Measurements from ENCODE around the gene CIPC. TPM values are rescaled to one million over a fixed set of nuclear protein-coding genes. Genes with fewer than 3 reads are reported as not detected.

CIPC gene
- total RNA-seq, 1 experiment from 2014 or later, result 8.8 TPM

DNA sequence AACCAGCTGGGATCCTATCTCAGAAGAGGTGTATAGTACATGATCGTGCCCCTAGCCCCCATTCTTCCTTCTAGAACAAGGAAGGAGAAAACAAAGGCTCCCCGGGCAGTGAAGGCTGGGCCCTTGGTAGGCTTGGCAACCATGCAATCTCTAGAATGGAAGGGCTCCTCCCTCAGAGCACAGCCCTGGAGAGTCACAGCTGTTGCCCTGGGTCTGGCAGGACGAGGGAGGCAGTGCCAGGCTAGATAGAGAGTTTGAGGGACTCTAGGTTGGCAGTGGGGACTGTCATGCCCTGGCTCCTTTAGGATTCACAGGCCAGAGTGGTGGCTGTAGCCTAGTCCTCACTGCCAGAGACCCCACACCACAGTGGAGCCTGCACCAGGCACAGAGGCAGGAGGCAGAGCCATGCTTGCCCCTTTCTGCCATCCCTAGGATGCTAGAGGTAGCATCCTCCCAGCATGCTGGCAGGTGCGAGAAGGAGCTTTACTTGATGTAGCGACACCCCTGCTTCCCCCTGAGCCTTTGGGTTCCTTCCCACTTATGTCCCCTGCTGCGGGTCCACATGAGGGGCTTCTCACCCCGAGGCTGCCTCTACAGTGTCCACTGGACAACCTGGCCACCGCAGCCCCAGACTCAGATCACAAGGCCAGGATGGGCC is 33.4 kb upstream of the CIPC start:
- H3K27ac ChIP-seq, result no peak overlapping the region
- H3K27me3 ChIP-seq (replicated peaks), result no peaks in the 10 kb centered on the region
- no peaks in the 10 kb centered on the region for H3K9me3 ChIP-seq (replicated peaks)
- H3K4me3 ChIP-seq, result no peak overlapping the region
- H3K36me3 ChIP-seq, result no peaks in the 10 kb centered on the region
- no peak for DNase-seq (ENCODE audit: low read depth in 1 of 2, low spot score in 2 of 2)
- peaks cover 2% of the 10 kb centered on the region for H3K4me1 ChIP-seq (replicated peaks)

DNA sequence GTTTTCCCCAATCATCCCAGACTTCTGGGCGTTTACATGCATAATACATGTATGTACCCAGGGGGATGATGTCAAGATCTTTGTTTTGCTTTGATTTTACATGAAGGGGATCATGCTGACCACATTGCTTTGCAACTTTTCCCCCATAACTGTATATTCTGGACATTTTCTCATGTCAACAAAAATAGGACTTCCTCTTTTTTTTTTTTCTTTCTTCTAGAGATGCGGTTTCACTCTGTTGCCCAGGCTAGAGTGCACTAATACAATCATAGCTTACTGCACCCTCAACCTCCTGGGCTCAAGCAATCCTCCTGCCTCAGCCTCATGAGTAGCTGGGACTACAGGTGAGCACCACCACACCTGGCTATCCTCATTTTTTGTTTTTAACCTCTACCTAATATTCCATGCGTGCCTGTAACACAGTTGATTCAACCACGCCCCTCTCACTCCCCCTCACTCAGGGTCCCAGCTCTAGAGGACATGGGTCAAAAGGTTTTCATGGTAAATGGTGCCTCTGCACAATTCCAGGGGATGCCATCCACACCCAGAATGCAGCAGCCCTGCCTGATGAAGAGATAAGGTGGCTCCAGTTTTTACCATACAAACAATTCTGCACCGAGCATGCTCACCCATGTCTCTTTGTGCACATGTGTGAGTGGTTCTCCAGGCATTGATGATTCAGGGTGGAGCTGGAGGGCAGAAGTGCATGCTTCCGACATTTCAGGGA is 32.0 kb upstream of the CIPC start:
- H3K4me1 ChIP-seq (replicated peaks), result no peaks in the 10 kb centered on the region
- no peak for DNase-seq (ENCODE audit: low read depth in 1 of 2, low spot score in 2 of 2)
- H3K27me3 ChIP-seq (replicated peaks), result no peaks in the 10 kb centered on the region
- no peak overlapping the region for H3K4me3 ChIP-seq
- H3K36me3 ChIP-seq, result no peaks in the 10 kb centered on the region
- H3K27ac ChIP-seq, result no peak overlapping the region
- no peaks in the 10 kb centered on the region for H3K9me3 ChIP-seq (replicated peaks)

DNA sequence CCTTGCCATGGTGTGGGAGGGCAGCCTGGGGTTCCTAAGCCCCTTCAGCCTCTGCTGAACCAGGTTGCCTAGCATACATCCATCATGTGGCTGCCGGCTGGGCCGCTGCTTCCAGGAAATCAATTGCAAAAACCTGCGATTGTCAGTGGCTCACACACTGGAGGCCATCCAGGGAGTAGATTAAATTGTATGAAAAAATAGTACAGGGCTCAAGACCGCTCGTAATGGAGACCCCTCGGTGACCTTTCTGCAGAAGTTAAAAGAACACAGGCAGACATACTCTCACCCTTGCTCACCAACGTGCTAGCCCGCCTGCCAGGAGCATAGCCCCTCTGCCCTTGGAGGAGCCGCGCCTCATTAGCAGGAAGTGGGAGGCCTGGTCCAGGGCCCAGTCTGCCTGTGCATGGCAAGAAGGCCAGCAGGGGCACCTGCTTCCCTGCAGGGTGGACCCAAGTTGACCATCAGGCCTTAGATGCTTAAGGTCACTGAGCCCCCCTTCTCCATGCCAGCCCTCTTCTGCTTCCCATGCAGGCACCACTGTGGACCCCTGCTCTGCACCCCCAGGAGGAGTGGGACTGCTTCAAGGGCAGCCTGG is 31.4 kb upstream of the CIPC start:
- H3K4me1 ChIP-seq (replicated peaks), result no peaks in the 10 kb centered on the region
- no peaks in the 10 kb centered on the region for H3K36me3 ChIP-seq
- H3K27ac ChIP-seq, result no peak overlapping the region
- H3K4me3 ChIP-seq, result no peak overlapping the region
- no peak for DNase-seq (ENCODE audit: low read depth in 1 of 2, low spot score in 2 of 2)
- H3K27me3 ChIP-seq (replicated peaks), result no peaks in the 10 kb centered on the region
- H3K9me3 ChIP-seq (replicated peaks), result no peaks in the 10 kb centered on the region

DNA sequence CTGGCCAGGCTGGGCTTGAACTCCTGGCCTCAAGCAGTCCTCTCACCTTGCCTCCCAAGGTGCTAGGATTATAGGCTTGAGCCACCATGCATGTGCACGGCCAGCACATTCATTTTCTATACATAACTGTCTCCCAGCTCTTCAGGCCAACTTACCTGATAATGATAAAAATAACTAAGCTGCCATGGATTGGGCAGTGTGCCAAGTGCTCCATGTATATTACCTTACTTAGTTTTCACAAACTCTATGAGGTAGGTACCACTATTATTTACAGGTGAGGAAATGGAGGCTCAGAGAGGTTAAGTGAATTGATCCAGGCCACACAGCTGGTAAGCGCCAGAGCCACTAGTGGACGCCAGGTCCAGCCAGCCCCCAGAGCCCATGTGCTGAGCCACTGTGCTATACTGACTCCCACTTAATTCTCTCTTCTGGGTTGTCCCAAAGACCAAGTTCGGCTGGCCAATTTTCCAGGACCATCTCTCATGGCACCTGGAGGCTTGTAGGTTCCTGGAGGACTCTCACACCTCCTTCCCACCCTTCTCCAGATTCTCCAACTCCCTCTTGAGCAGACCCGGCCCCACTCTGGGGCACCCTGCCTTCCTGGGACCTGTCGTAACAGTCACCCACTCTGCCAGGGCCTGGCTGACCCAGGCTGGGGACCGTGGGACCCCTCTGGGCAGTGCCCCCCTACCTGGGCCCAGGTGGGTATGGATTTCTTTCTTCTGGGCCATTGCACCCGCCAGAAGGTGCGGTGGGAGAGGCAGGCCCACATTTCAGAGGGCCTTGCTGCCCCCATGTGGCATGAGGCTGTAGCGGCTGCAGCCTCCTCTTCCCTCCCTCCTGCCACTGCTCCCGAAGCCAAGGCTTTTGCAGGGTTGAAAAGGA is 30.2 kb upstream of the CIPC start:
- Histone ChIP-seq H3K4me1 (replicated peaks) (no peaks in the 10 kb centered on the region), H3K9me3 (replicated peaks) (no peaks in the 10 kb centered on the region), H3K4me3 (no peak overlapping the region), H3K27me3 (replicated peaks) (no peaks in the 10 kb centered on the region), H3K27ac (no peak overlapping the region), H3K36me3 (no peaks in the 10 kb centered on the region)
- DNase-seq (ENCODE audit: low read depth in 1 of 2, low spot score in 2 of 2), result peak; percentile 53 to 66

DNA sequence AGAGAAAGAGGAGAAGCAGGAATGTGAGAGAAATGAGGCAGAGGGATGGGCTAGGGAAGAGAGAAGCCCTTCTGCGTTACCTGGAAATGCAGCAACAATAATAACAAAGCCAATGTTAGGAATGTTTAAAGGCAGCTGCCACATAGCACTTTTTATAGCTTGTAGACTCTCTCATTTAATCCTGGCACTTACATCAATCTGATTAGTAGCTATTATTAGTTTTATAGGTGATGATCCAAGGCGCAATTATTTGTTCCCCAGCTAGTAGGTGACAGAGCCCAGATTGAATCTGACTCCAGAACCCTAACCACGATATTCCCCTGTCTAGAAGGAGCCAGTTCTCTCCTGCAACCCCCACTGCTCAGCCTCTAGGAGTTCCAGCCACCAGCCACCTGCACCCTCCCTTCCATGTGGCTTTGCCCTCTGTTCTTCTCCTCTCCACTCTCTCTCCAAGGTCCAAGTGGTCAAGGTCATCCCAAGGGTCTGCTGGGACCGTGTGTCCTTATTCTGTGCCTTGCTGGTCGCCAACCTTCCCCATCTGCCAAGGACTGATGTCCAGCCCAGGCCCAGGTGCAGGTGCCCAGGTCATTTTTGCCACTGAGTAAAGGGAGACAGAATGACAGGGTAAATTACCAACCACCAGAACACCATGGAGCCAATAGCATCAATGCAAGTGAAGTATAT is 29.4 kb upstream of the CIPC start:
- DNase-seq (ENCODE audit: low read depth in 1 of 2, low spot score in 2 of 2), result no peak
- no peaks in the 10 kb centered on the region for H3K27me3 ChIP-seq (replicated peaks)
- no peaks in the 10 kb centered on the region for H3K36me3 ChIP-seq
- no peak overlapping the region for H3K4me3 ChIP-seq
- no peaks in the 10 kb centered on the region for H3K4me1 ChIP-seq (replicated peaks)
- H3K27ac ChIP-seq, result no peak overlapping the region
- no peaks in the 10 kb centered on the region for H3K9me3 ChIP-seq (replicated peaks)

DNA sequence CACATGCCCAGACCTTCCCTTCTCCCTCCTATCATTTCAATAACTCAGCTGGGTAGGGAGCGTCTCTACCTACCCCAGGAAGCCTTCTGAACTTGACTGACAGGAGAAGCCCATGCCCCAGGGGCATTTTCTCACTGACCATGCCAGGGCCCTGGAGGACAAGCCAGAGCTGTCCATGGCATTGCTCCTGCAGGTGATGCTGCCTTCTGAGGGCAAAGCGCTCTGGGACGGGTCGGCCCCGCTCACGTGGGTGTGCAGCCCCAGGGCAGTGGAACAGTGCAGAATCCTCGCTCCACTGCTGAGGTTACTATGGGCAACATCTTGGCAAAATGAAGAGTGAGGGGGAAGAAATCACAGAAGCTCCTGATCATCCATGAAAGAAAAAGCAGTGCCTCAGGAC is 28.5 kb upstream of the CIPC start:
- Histone ChIP-seq H3K4me3 (no peak overlapping the region), H3K9me3 (replicated peaks) (no peaks in the 10 kb centered on the region), H3K27ac (no peak overlapping the region), H3K36me3 (no peaks in the 10 kb centered on the region), H3K27me3 (replicated peaks) (no peaks in the 10 kb centered on the region), H3K4me1 (replicated peaks) (no peaks in the 10 kb centered on the region)
- no peak for DNase-seq (ENCODE audit: low read depth in 1 of 2, low spot score in 2 of 2)

DNA sequence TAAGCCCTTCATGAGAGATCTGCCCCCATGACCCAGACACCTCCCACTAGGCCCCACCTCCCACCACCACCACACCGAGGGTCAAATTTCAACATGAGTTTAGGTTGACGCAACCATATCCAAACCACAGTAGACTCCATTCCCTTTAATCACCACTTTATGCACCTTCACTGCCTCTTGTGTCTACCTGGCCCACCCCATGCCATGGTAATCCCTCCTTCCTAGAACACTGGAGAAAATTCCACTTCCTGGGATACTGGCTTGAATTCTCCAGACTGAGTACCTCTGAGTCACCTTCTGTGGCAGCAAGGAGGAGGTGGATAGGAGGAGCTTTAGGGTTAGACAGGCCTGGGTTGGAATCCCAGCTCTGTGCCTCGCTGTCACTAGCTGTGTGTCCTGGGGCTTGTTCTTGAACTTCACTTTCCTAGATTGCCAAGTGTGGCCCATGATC is 26.1 kb upstream of the CIPC start:
- no peak overlapping the region for H3K27ac ChIP-seq
- H3K9me3 ChIP-seq (replicated peaks), result no peaks in the 10 kb centered on the region
- DNase-seq (ENCODE audit: low read depth in 1 of 2, low spot score in 2 of 2), result no peak
- H3K4me3 ChIP-seq, result no peak overlapping the region
- no peaks in the 10 kb centered on the region for H3K36me3 ChIP-seq
- no peaks in the 10 kb centered on the region for H3K4me1 ChIP-seq (replicated peaks)
- H3K27me3 ChIP-seq (replicated peaks), result no peaks in the 10 kb centered on the region

DNA sequence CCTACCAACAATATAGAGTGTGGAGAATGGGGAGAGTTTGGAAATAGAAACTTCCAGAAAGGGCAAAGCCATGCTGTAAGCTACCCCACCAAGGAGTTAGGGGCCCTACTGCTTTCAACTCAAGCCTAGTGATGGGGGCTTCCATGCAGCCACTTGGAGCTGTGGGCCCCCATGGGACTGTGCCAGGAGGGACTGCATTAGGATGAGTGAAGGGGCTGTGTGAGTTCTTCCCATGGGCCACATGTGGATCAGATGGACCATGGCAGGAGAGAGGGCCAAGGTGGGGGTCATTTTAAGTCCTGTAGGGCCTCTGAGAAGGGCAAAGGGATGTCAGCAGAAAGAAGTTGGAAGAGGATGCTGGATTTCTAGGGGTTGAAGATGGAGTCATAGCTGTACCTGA is 23.1 kb upstream of the CIPC start:
- Histone ChIP-seq H3K36me3 (no peaks in the 10 kb centered on the region), H3K4me3 (no peak overlapping the region), H3K27ac (no peak overlapping the region), H3K27me3 (replicated peaks) (no peaks in the 10 kb centered on the region), H3K4me1 (replicated peaks) (no peaks in the 10 kb centered on the region), H3K9me3 (replicated peaks) (no peaks in the 10 kb centered on the region)
- DNase-seq (ENCODE audit: low read depth in 1 of 2, low spot score in 2 of 2), result no peak

DNA sequence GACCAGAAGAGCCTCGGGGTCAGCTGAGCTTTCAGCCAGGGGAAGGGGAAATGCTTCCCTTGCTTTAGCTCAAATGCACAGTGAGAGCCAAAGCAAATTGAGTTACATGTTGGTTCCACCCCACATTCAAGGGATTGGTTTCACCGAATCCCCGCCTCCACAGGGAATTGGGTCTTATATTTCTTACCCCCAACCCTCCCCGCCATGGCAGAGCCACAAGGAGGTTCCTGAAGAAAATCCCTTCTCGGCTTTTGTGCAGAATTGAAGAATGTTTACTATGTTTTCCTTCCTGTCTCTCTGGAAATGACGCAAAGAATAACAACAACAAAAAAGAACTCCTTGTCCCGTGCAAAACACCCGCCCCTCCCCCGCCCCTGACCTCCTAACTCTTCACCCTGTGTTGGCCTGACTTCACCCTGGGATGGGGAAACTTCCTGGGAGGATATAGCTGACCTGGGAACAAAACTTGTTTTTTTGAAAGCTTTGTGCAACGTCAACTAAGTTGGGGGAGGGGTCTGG is 21.9 kb upstream of the CIPC start:
- no peaks in the 10 kb centered on the region for H3K9me3 ChIP-seq (replicated peaks)
- H3K4me1 ChIP-seq (replicated peaks), result no peaks in the 10 kb centered on the region
- H3K27ac ChIP-seq, result no peak overlapping the region
- H3K36me3 ChIP-seq, result no peaks in the 10 kb centered on the region
- H3K4me3 ChIP-seq, result no peak overlapping the region
- DNase-seq (ENCODE audit: low read depth in 1 of 2, low spot score in 2 of 2), result no peak
- no peaks in the 10 kb centered on the region for H3K27me3 ChIP-seq (replicated peaks)

DNA sequence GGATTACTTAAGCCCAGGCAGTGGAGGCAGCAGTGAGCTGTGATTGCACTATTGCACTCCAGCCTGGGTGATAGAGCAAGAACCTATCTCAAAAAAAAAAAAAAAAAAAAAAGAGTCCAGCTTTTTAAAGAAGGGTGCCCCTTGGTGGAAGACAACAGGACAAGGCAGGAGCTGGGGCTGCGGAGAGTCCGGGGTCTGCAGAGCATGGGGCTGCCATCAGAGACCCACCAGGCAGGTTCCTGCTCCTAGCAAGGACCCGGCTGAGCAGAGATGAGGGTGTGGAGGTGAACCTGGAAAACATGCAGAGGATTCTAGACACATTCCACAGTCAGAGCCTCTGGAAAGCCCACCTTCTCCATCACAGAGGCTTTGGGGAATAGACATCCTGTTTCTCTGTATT is 21.0 kb upstream of the CIPC start:
- DNase-seq (ENCODE audit: low read depth in 1 of 2, low spot score in 2 of 2), result no peak
- no peaks in the 10 kb centered on the region for H3K9me3 ChIP-seq (replicated peaks)
- no peaks in the 10 kb centered on the region for H3K4me1 ChIP-seq (replicated peaks)
- no peak overlapping the region for H3K4me3 ChIP-seq
- no peak overlapping the region for H3K27ac ChIP-seq
- H3K36me3 ChIP-seq, result no peaks in the 10 kb centered on the region
- H3K27me3 ChIP-seq (replicated peaks), result no peaks in the 10 kb centered on the region

DNA sequence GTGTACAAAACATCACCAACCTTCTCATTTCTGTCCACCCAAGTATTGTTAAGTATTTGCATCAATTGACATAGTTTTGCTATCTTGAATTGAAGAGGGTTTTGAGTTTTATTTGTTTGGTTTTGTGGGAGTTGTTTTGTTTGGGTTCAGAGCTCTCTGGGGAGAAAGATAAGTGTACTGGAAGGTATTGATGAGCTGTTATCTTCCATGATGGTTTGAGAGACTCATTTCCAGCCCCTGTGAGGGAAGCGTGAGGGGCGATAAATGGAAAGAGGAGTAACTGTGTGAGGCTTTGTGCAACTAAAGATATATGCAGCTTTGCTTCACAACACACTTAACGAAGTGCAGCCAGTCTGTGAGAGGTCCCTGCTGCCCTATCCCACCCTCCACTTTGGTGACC is 15.7 kb upstream of the CIPC start:
- Histone ChIP-seq H3K9me3 (replicated peaks) (no peaks in the 10 kb centered on the region), H3K27me3 (replicated peaks) (no peaks in the 10 kb centered on the region; the same call in 1 of the 2 replicates), H3K27ac (no peak overlapping the region), H3K4me3 (no peak overlapping the region), H3K36me3 (no peaks in the 10 kb centered on the region), H3K4me1 (replicated peaks) (no peaks in the 10 kb centered on the region)
- DNase-seq (ENCODE audit: low read depth in 1 of 2, low spot score in 2 of 2), result no peak

DNA sequence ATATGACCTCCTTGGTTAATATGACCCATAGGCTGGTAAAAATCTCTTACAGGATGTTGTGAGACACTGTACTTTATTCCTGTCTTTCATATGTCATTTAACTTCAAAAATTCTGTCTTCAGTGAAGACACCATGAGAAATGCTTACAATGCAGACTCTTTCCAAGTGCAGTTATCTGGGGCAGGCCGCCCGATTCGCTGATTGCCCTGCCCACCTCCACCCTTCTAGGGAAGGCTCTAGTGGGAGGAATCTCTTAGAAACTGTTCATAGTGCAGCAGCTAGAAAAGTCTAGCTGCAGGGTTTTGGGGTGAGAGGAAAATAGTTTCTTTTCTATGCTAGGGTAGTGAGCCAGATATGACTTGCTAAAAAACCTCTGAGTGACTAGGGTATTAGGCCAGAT is 15.0 kb upstream of the CIPC start:
- Histone ChIP-seq H3K27ac (no peak overlapping the region), H3K36me3 (no peaks in the 10 kb centered on the region), H3K4me3 (no peak overlapping the region), H3K9me3 (replicated peaks) (no peaks in the 10 kb centered on the region), H3K27me3 (replicated peaks) (no peaks in the 10 kb centered on the region; the same call in 1 of the 2 replicates), H3K4me1 (replicated peaks) (no peaks in the 10 kb centered on the region)
- no peak for DNase-seq (ENCODE audit: low read depth in 1 of 2, low spot score in 2 of 2)

DNA sequence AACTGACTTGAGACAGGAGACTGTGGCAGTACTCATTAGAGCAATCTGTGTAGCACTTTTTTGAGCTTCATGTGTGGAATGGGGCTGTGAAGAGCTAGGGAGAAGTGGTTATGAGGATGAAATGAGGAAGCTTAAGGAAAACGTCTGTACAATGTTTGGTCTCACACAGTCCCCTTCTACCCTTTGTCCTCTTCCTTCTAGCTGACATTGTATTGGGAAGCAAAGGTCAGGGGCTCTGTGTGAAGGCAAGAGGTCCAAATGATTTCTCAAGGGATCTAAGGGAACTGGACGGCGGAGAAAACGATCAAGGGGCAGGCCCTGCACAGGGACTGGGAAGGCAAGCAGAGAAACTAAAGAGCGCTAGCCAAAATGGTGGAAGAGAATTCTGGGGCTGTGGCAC is 13.1 kb upstream of the CIPC start:
- Histone ChIP-seq H3K27me3 (replicated peaks) (no peaks in the 10 kb centered on the region; the same call in 1 of the 2 replicates), H3K4me1 (replicated peaks) (no peaks in the 10 kb centered on the region), H3K36me3 (no peaks in the 10 kb centered on the region), H3K9me3 (replicated peaks) (no peaks in the 10 kb centered on the region), H3K27ac (no peak overlapping the region), H3K4me3 (no peak overlapping the region)
- no peak for DNase-seq (ENCODE audit: low read depth in 1 of 2, low spot score in 2 of 2)
